Subcutaneous adipose tissue (tissue), 4 donors: ENCODE measurements around the gene HOXB2. TPM values are rescaled to one million over a fixed set of nuclear protein-coding genes. Genes with fewer than 3 reads are reported as not detected.

Experiments used
- total RNA-seq, 4 donors: library from RNA; depleted of rRNA; stranded (reverse); fragments of >200 nt; gene quantifications; one replicate each; pipeline ENCODE4 v1.1.0, GENCODE V29; 2016
- TF ChIP-seq, protein P1 (sequence below): fragments of 450-650 bp; IDR thresholded peaks from one replicate; pipeline ENCODE4 v1.5.1; 2016; ENCODE audit warnings: low read depth, mild to moderate bottlenecking, control low read depth, antibody characterized with exemption, moderate library complexity

The HOXB2 gene
- total RNA-seq, 4 donors from 2014 or later = 12.1 to 21.1 (median 13.7) TPM

- TF ChIP-seq, protein P1, sequence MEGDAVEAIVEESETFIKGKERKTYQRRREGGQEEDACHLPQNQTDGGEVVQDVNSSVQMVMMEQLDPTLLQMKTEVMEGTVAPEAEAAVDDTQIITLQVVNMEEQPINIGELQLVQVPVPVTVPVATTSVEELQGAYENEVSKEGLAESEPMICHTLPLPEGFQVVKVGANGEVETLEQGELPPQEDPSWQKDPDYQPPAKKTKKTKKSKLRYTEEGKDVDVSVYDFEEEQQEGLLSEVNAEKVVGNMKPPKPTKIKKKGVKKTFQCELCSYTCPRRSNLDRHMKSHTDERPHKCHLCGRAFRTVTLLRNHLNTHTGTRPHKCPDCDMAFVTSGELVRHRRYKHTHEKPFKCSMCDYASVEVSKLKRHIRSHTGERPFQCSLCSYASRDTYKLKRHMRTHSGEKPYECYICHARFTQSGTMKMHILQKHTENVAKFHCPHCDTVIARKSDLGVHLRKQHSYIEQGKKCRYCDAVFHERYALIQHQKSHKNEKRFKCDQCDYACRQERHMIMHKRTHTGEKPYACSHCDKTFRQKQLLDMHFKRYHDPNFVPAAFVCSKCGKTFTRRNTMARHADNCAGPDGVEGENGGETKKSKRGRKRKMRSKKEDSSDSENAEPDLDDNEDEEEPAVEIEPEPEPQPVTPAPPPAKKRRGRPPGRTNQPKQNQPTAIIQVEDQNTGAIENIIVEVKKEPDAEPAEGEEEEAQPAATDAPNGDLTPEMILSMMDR = no peak
Measured at GRCh38 chr17:48586355-48587258, 41.7 kb upstream of the HOXB2 start.

- TF ChIP-seq, protein P1 = no peak
Measured at GRCh38 chr17:48584223-48584741, 39.4 kb upstream of the HOXB2 start.

- TF ChIP-seq, protein P1 = no peak
Measured at GRCh38 chr17:48583708-48584222, 38.9 kb upstream of the HOXB2 start.

DNA sequence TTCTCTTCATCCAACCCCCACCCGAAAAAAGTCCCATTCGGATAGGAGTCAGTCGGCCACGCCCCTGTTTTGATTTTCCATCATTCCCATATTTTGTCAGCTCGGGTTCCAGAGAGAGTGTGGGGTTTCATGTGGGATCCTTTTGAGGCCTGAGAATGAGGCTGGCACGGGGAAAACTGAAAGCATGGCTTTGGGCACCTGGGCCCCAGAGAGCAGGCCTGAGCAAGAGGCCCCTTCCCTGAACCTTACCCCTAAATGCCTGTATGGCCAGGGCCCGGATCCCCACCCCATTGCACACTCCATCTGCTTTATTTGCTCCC, 37.8 kb upstream of the HOXB2 start:
- TF ChIP-seq, protein P1 = no peak

- TF ChIP-seq, protein P1 = no peak
Measured at GRCh38 chr17:48579760-48580554, 35.0 kb upstream of the HOXB2 start.

DNA sequence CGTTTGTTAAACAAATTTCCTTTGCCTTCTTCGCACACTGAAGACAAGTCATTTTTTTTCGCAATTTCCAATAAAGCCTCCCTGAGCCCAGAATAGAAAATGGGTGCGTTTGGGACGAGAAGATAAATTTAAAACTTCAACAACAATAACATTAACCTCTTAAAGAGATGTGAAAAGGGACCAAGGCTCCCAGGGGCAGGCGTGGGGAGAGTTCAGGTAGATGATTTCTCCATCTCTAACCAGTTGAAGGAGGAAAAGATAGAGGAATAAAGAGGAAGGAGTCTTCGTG, 34.5 kb upstream of the HOXB2 start:
- TF ChIP-seq, protein P1 = no peak
